Measurements from ENCODE around the gene LASP1NB.

LASP1NB gene

DNA sequence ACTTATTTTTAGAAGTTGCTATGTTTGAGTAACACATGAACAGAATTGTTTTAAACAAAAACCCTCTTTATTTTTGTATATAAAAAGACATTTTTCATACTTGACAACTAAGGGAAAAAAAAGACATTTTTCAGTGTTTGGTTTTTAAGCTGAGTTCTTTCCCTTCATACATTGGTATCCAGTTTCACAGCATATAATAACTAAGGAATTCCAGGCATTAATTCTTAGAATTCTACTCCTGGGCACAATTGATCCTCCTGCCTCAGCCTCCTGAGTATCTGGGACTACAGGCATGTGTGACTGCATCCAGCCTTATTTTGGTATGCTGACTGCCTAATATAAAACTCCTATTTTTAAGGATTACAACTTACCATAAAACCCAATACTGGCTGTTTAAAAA, 33.3 kb downstream of the LASP1NB start:
- in situ Hi-C loops (cut with MboI): no loop called here
- peak overlapping the region; percentile 67 for H2AFZ ChIP-seq
- H3K4me2 ChIP-seq (ENCODE audit: unreplicated experiment): peak overlapping the region; percentile 65
- H3K79me2 ChIP-seq (ENCODE audit: insufficient read depth): no peaks in the 10 kb centered on the region
- no peaks in the 10 kb centered on the region for H3K27me3 ChIP-seq (replicated peaks; ENCODE audit: insufficient read depth)
- peaks cover 16% of the 10 kb centered on the region for H3K4me1 ChIP-seq (ENCODE audit: insufficient read depth)
- H3F3A ChIP-seq (ENCODE audit: insufficient read depth): peaks cover 20% of the 10 kb centered on the region; the same call in 1 of the 2 replicates
- no peak for TF ChIP-seq EZH2phosphoT487 (IDR thresholded peaks at IDR 0.05; ENCODE audit: insufficient read depth, low read depth)
- no peak for TF ChIP-seq EZH2 (IDR thresholded peaks at IDR 0.05; ENCODE audit: insufficient read depth, poor library complexity, severe bottlenecking)
- no peaks in the 10 kb centered on the region for H4K20me1 ChIP-seq (ENCODE audit: insufficient read depth)
- H3K4me3 ChIP-seq: peak overlapping the region; percentile 0; the same call in 1 of the 2 replicates
- H3K36me3 ChIP-seq (ENCODE audit: low read depth): no peaks in the 10 kb centered on the region
- H3K9me2 ChIP-seq (ENCODE audit: insufficient read depth): no peaks in the 10 kb centered on the region
- H3K27ac ChIP-seq: peak overlapping the region; percentile 22; the same call in 1 of the 2 replicates
- DNase-seq: peak; percentile 19
- no peaks in the 10 kb centered on the region for H3K9me3 ChIP-seq (ENCODE audit: low read depth)
- no peak overlapping the region for H3K9ac ChIP-seq

- no peak overlapping the region for H3K4me3 ChIP-seq
- H4K20me1 ChIP-seq (ENCODE audit: insufficient read depth): no peaks in the 10 kb centered on the region
- H3K9ac ChIP-seq: no peak overlapping the region
- H2AFZ ChIP-seq: 0 out of 2 replicates have a peak overlapping the region, but pooled peaks have one; percentile 67
- H3K4me1 ChIP-seq (ENCODE audit: insufficient read depth): peaks cover 16% of the 10 kb centered on the region
- no peak for DNase-seq
- in situ Hi-C loops (cut with MboI): no loop called here
- WGBS, 2 experiments (ENCODE audit: low coverage in 1 of 2, low lambda C conversion rate in 2 of 2, missing lambda C conversion rate in 2 of 2): 92 to 94% methylated on average over 3 of the region's 3 CpGs
- no peaks in the 10 kb centered on the region for H3K36me3 ChIP-seq (ENCODE audit: low read depth)
- H3K27ac ChIP-seq: no peak overlapping the region
- H3K79me2 ChIP-seq (ENCODE audit: insufficient read depth): no peaks in the 10 kb centered on the region
- H3F3A ChIP-seq (ENCODE audit: insufficient read depth): peaks cover 20% of the 10 kb centered on the region; the same call in 1 of the 2 replicates
- H3K9me2 ChIP-seq (ENCODE audit: insufficient read depth): no peaks in the 10 kb centered on the region
- H3K9me3 ChIP-seq (ENCODE audit: low read depth): no peaks in the 10 kb centered on the region
- H3K27me3 ChIP-seq (replicated peaks; ENCODE audit: insufficient read depth): no peaks in the 10 kb centered on the region
- TF ChIP-seq EZH2phosphoT487 (IDR thresholded peaks at IDR 0.05; ENCODE audit: insufficient read depth, low read depth) (no peak), EZH2 (IDR thresholded peaks at IDR 0.05; ENCODE audit: insufficient read depth, poor library complexity, severe bottlenecking) (no peak)
- H3K4me2 ChIP-seq (ENCODE audit: unreplicated experiment): no peak overlapping the region
Observed at GRCh38 chr17:38959508-38959907, 34.1 kb downstream of the LASP1NB start.

- no peaks in the 10 kb centered on the region for H3K9me2 ChIP-seq (ENCODE audit: insufficient read depth)
- H3K27me3 ChIP-seq (replicated peaks; ENCODE audit: insufficient read depth): no peaks in the 10 kb centered on the region
- H4K20me1 ChIP-seq (ENCODE audit: insufficient read depth): no peaks in the 10 kb centered on the region
- H3K27ac ChIP-seq: no peak overlapping the region
- DNase-seq: no peak
- H3K4me2 ChIP-seq (ENCODE audit: unreplicated experiment): no peak overlapping the region
- peaks cover 20% of the 10 kb centered on the region; the same call in 1 of the 2 replicates for H3F3A ChIP-seq (ENCODE audit: insufficient read depth)
- in situ Hi-C loops (cut with MboI): no loop called here
- H3K79me2 ChIP-seq (ENCODE audit: insufficient read depth): no peaks in the 10 kb centered on the region
- H3K9ac ChIP-seq: no peak overlapping the region
- H2AFZ ChIP-seq: no peak overlapping the region
- H3K9me3 ChIP-seq (ENCODE audit: low read depth): no peaks in the 10 kb centered on the region
- H3K4me1 ChIP-seq (ENCODE audit: insufficient read depth): peaks cover 16% of the 10 kb centered on the region
- H3K36me3 ChIP-seq (ENCODE audit: low read depth): no peaks in the 10 kb centered on the region
- 88 to 95% methylated on average over 5 of the region's 5 CpGs for WGBS, 2 experiments (ENCODE audit: low coverage in 1 of 2, low lambda C conversion rate in 2 of 2, missing lambda C conversion rate in 2 of 2)
- no peak overlapping the region for H3K4me3 ChIP-seq
- no peak for TF ChIP-seq EZH2 (IDR thresholded peaks at IDR 0.05; ENCODE audit: insufficient read depth, poor library complexity, severe bottlenecking)
- no peak for TF ChIP-seq EZH2phosphoT487 (IDR thresholded peaks at IDR 0.05; ENCODE audit: insufficient read depth, low read depth)
Observed at GRCh38 chr17:38960402-38960801, 35.0 kb downstream of the LASP1NB start.

DNA sequence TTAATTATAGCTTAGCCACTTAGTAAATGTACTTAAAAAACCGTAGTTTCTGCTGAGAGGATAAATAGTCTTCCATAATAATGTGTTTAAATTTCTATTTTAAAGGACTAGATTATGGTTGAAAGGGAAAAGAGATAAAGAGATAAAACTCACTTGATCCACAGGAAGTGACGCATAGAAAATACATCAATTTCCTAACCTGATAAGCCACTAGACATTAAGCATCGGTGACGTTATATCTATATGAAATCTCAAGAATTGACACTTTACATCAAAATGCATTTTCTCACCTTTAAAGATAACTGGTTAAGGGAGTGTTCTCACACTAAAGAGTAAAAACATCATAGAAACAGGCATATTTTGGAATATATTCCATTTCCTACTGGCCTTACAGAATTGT, 36.0 kb downstream of the LASP1NB start:
- TF ChIP-seq EZH2phosphoT487 (IDR thresholded peaks at IDR 0.05; ENCODE audit: insufficient read depth, low read depth) (no peak), EZH2 (IDR thresholded peaks at IDR 0.05; ENCODE audit: insufficient read depth, poor library complexity, severe bottlenecking) (no peak)
- DNase-seq: no peak
- Histone ChIP-seq H3K36me3 (ENCODE audit: low read depth) (no peaks in the 10 kb centered on the region), H3K4me2 (ENCODE audit: unreplicated experiment) (no peak overlapping the region), H3K79me2 (ENCODE audit: insufficient read depth) (no peaks in the 10 kb centered on the region), H3K27me3 (replicated peaks; ENCODE audit: insufficient read depth) (no peaks in the 10 kb centered on the region), H3K27ac (no peak overlapping the region), H2AFZ (0 out of 2 replicates have a peak overlapping the region, but pooled peaks have one; percentile 11), H3K4me3 (no peak overlapping the region), H3K9me3 (ENCODE audit: low read depth) (no peaks in the 10 kb centered on the region), H3K9ac (no peak overlapping the region), H3K9me2 (ENCODE audit: insufficient read depth) (no peaks in the 10 kb centered on the region), H4K20me1 (ENCODE audit: insufficient read depth) (no peaks in the 10 kb centered on the region), H3K4me1 (ENCODE audit: insufficient read depth) (peaks cover 16% of the 10 kb centered on the region), H3F3A (ENCODE audit: insufficient read depth) (peaks cover 20% of the 10 kb centered on the region; the same call in 1 of the 2 replicates)
- in situ Hi-C loops (cut with MboI): no loop called here
- WGBS, 2 experiments (ENCODE audit: low coverage in 1 of 2, low lambda C conversion rate in 2 of 2, missing lambda C conversion rate in 2 of 2): 83 to 88% methylated on average over 4 of the region's 4 CpGs
